OCI-LY1 (cell line): ENCODE data around the gene RMND5A.

Source experiments
- H2AFZ ChIP-seq: fragments of 200-600 bp; sonication (generic), shearing (Covaris generic); 2 replicates; pipeline ENCODE4 v1.6.0; 2014; ENCODE audit warnings: antibody characterized with exemption, mild to moderate bottlenecking, low read length
- H3F3A ChIP-seq: fragments of 200-600 bp; sonication (generic), shearing (Covaris generic); 2 replicates; pipeline ENCODE4 v1.6.0; 2014; ENCODE audit warnings: mild to moderate bottlenecking, antibody characterized with exemption, low read length, moderate library complexity; ENCODE audit not compliant: insufficient read depth
- H3K27ac ChIP-seq: fragments of 200-600 bp; sonication (generic); 2 replicates; pipeline ENCODE4 v1.5.1; 2014; ENCODE audit warnings: low read length, mixed run types, mild to moderate bottlenecking, low read depth; ENCODE audit not compliant: poor library complexity, severe bottlenecking
- H3K27me3 ChIP-seq: fragments of 200-600 bp; sonication (generic); 2 replicates; pipeline ENCODE4 v1.6.0; 2014; ENCODE audit warnings: antibody characterized with exemption, mild to moderate bottlenecking, low read length, moderate library complexity; ENCODE audit not compliant: insufficient read depth
- H3K36me3 ChIP-seq: fragments of 200-600 bp; sonication (generic); 2 replicates; pipeline ENCODE4 v1.6.1; 2014; ENCODE audit warnings: mild to moderate bottlenecking, antibody characterized with exemption, low read length, moderate library complexity, mixed read lengths; ENCODE audit not compliant: insufficient read depth
- H3K4me1 ChIP-seq: fragments of 200-600 bp; sonication (generic); 2 replicates; pipeline ENCODE4 v1.5.1; 2014; ENCODE audit warnings: mild to moderate bottlenecking, low read length, moderate library complexity; ENCODE audit not compliant: insufficient read depth, severe bottlenecking
- H3K4me2 ChIP-seq: fragments of 200-600 bp; sonication (generic), shearing (Covaris generic); 2 replicates; pipeline ENCODE4 v1.6.1; 2014; ENCODE audit warnings: low read length
- H3K4me3 ChIP-seq: fragments of 200-600 bp; sonication (generic); 2 replicates; pipeline ENCODE4 v1.5.1; 2014; ENCODE audit warnings: low read length, low read depth, mild to moderate bottlenecking, mixed read lengths; ENCODE audit not compliant: poor library complexity, severe bottlenecking
- H3K79me2 ChIP-seq: fragments of 200-600 bp; shearing (Covaris generic); 2 replicates; pipeline ENCODE4 v1.6.1; 2016; ENCODE audit warnings: mixed run types, low read length, mixed read lengths; ENCODE audit not compliant: insufficient read depth
- H3K9ac ChIP-seq: fragments of 200-600 bp; sonication (generic), shearing (Covaris generic); 2 replicates; pipeline ENCODE4 v1.6.1; 2014; ENCODE audit warnings: mild to moderate bottlenecking, low read length, mixed read lengths
- H3K9me2 ChIP-seq: fragments of 200-600 bp; sonication (generic), shearing (Covaris generic); 2 replicates; pipeline ENCODE4 v1.6.1; 2014; ENCODE audit warnings: low read depth, mild to moderate bottlenecking, low read length, mixed read lengths
- H3K9me3 ChIP-seq: fragments of 200-600 bp; shearing (Covaris generic); 2 replicates; pipeline ENCODE4 v1.6.1; 2014; ENCODE audit warnings: low read length, mixed read lengths
- H4K20me1 ChIP-seq: fragments of 200-600 bp; sonication (generic), shearing (Covaris generic); 2 replicates; pipeline ENCODE4 v1.6.0; 2016; ENCODE audit warnings: mild to moderate bottlenecking, low read length; ENCODE audit not compliant: insufficient read depth
- CTCF ChIP-seq: fragments of 200-600 bp; sonication (generic), shearing (Covaris generic); IDR thresholded peaks from 2 replicates; pipeline ENCODE4 v1.5.1; 2017; ENCODE audit warnings: mild to moderate bottlenecking, antibody characterized with exemption, low read length, moderate library complexity, mixed read lengths
- EZH2 ChIP-seq: fragments of 200-600 bp; sonication (generic), shearing (Covaris generic); IDR thresholded peaks from 2 replicates; pipeline ENCODE4 v1.8.0; 2017; ENCODE audit warnings: borderline replicate concordance, mixed run types, mild to moderate bottlenecking, antibody characterized with exemption, low read length, moderate library complexity, mixed read lengths

The RMND5A gene

DNA sequence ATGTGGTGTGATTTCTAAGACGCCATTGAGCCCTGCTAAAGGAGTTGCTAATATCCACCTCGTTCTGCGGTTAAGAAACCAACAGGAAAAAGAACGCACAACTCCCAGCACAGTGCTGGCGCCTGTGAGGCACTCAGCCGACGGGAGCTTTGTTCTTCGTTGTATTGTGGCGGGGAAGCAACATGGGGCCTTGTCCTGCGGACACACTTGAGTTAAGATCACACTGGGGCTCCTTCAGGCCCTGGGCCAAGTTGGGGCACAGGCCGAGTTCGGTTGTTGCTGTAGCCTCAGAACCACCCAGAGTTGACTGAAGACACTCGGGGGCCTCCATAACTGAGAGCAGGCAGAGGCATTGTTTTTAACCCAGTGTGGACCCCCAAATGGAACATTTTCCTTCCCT lies 101.2 kb downstream of the RMND5A start:
- TF ChIP-seq CTCF, result no peak
- no peak for TF ChIP-seq EZH2
- no peak overlapping the region for H3K4me3 ChIP-seq
- H3K27ac ChIP-seq, result no peak overlapping the region
- H3K4me2 ChIP-seq, result no peak overlapping the region
- no peaks in the 10 kb centered on the region for H3K9me2 ChIP-seq
- no peak overlapping the region for H3K9ac ChIP-seq
- H3K79me2 ChIP-seq, result no peaks in the 10 kb centered on the region
- H3K9me3 ChIP-seq, result no peaks in the 10 kb centered on the region
- H3K4me1 ChIP-seq, result no peaks in the 10 kb centered on the region
- no peaks in the 10 kb centered on the region for H3F3A ChIP-seq
- no peaks in the 10 kb centered on the region for H3K27me3 ChIP-seq
- no peaks in the 10 kb centered on the region for H4K20me1 ChIP-seq
- H2AFZ ChIP-seq, result no peak overlapping the region
- H3K36me3 ChIP-seq, result no peaks in the 10 kb centered on the region

- Histone ChIP-seq H3K4me2 (no peak overlapping the region), H3K27ac (no peak overlapping the region), H3K4me3 (no peak overlapping the region), H3K36me3 (no peaks in the 10 kb centered on the region), H3K27me3 (no peaks in the 10 kb centered on the region), H3F3A (no peaks in the 10 kb centered on the region), H2AFZ (no peak overlapping the region), H3K4me1 (no peaks in the 10 kb centered on the region), H3K9me2 (no peaks in the 10 kb centered on the region), H4K20me1 (no peaks in the 10 kb centered on the region), H3K9ac (no peak overlapping the region), H3K79me2 (no peaks in the 10 kb centered on the region), H3K9me3 (no peaks in the 10 kb centered on the region)
- TF ChIP-seq EZH2 (no peak), CTCF (no peak)
Observed at GRCh38 chr2:86821842-86822241, 101.8 kb downstream of the RMND5A start.

DNA sequence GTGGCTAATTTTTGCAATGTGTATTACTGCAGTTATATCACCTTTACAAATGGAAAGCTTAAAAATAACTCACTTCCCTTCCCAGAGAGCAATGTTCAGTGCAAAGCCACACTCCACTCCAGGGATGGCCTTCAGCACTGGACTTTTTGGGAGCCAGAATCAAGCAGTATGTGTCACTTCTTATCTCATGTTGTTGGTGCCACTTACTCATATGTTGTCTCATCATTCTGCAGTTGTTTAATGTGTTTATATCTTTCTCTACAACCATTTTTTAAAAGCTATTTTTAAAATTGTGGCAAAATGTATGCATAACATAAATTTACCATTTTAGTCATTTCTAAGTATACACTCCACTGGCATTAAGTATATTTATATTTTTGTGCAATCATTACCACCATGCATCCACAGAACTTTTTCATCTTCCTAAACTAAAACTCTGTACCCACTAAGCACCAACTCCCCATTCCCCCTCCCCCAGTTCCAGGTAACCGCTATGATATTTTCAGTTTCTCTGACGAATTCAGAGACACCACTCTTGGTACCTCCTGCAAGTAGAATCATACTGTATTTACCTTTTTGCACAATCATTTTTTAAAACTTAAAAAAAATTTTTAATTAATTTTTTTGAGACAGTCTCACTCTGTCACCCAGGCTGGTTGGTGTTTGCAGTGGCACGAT lies 102.7 kb downstream of the RMND5A start:
- no peak overlapping the region for H3K27ac ChIP-seq
- no peaks in the 10 kb centered on the region for H3K36me3 ChIP-seq
- no peak overlapping the region for H3K9ac ChIP-seq
- H2AFZ ChIP-seq, result no peak overlapping the region
- H3K9me3 ChIP-seq, result no peaks in the 10 kb centered on the region
- H3F3A ChIP-seq, result no peaks in the 10 kb centered on the region
- no peak overlapping the region for H3K4me2 ChIP-seq
- H4K20me1 ChIP-seq, result no peaks in the 10 kb centered on the region
- no peaks in the 10 kb centered on the region for H3K4me1 ChIP-seq
- H3K4me3 ChIP-seq, result no peak overlapping the region
- no peaks in the 10 kb centered on the region for H3K79me2 ChIP-seq
- no peaks in the 10 kb centered on the region for H3K9me2 ChIP-seq
- TF ChIP-seq EZH2 (no peak), CTCF (no peak)
- H3K27me3 ChIP-seq, result no peaks in the 10 kb centered on the region
